Measurements from ENCODE around the gene KRTAP10-1. TPM values are rescaled to one million over a fixed set of nuclear protein-coding genes. Genes with fewer than 3 reads are reported as not detected.
"Not testable (repeated sequence)": the region's sequence is repeated elsewhere in the genome, so short reads cannot be mapped to it uniquely, and the experiment has no call there.

Gene KRTAP10-1
- total RNA-seq, 2 donors from 2014 or later: not detected

DNA sequence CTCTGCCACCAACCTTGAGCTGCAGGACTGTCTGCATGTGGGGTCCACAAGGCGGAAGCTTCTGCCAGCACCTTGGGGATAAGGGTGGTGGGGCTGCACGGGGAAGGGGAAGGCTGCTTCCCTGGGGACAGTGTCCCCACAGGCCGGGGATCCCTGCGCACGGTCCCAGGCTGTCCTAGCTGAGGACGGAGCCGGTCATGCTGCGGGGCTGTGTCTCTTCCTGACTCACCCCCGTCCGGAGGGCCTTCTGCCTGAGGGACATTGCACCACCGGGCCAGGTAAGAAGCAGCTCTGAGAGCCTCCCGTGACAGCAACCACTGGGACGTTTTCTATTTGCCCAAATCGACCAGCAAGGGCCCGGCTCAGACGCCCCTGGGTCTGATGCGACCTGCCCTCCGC is 29.9 kb downstream of the KRTAP10-1 start:
- intact Hi-C loops (cut with DNase I): loop anchor here in 1 of 2 donors (2.0 to 5.0 kb wide), 2 partner anchors 232 to 283 kb away; no protein-coding TSS in a partner anchor

DNA sequence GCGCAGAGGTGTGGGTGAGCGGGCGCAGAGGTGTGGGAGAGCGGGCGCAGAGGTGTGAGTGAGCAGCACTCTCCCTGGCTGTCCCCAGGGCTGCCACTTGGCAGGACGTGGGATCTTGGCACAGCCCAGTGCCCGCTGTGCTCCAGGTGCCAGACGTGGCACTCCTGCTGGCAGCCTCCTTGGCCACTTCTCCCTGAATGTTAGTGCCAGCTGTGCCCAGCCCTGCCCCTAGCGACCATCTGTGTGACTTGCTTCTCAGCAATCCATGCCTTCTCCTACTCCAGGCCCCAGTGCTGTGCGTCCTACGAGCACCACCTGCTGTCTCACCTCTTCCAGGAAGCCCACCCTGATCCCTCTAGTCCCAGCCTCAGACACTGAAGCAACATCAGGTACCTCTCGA is 30.5 kb downstream of the KRTAP10-1 start:
- peak; percentile 76 for DNase-seq
- intact Hi-C loops (cut with DNase I): no loop called here
- peak; percentile 91 to 94 for ATAC-seq

More for the DNA sequence above, 29.9 kb downstream of the KRTAP10-1 start:
- ATAC-seq: no peak
- DNase-seq: no peak

GRCh38 chr21:44508711-44509445 is 31.1 kb downstream of the KRTAP10-1 start:
- no peak for DNase-seq
- intact Hi-C loops (cut with DNase I): no loop called here
- ATAC-seq: no peak

- no peak for ATAC-seq
- no peak for DNase-seq
- intact Hi-C loops (cut with DNase I): no loop called here
These were observed 31.6 kb downstream of the KRTAP10-1 start for GRCh38 chr21:44508426-44508710.

- DNase-seq: no peak
- ATAC-seq: no peak
- intact Hi-C loops (cut with DNase I): no loop called here
These were observed 32.1 kb downstream of the KRTAP10-1 start for GRCh38 chr21:44507673-44508425.

GRCh38 chr21:44506279-44507255 is 33.4 kb downstream of the KRTAP10-1 start:
- DNase-seq (no peak), ATAC-seq (no peak)
- intact Hi-C loops (cut with DNase I): no loop called here

DNA sequence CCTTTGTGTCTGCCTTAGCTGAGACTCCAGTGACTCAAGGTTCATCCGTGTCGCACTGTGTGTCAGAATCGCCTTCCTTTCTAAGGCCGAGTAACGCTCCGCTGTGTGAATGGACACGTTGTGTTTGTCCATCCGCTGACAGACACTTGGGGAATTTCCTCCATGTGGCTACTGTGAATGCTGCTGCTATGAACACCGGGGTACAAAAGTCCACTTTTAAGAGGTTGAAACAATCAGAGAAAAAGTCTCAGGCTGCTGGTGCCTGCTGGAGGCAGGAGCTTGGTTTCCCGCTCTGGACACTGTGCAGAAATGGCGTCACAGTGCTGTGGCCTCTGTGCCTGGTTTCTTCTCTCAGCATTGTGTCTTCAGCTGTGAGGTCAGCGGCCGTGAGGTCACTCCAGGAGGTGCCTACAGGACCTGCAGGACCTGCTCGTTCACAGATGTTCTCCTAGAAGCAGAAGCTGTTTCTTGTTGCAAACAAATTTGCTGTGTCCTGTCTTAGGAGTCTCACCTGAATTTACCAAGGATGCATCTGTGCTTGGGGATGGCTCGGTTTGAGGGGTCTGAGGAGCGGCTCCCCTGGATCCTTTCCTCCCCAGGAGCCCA is 34.2 kb downstream of the KRTAP10-1 start:
- no peak for ATAC-seq
- intact Hi-C loops (cut with DNase I): no loop called here
- no peak for DNase-seq

DNA sequence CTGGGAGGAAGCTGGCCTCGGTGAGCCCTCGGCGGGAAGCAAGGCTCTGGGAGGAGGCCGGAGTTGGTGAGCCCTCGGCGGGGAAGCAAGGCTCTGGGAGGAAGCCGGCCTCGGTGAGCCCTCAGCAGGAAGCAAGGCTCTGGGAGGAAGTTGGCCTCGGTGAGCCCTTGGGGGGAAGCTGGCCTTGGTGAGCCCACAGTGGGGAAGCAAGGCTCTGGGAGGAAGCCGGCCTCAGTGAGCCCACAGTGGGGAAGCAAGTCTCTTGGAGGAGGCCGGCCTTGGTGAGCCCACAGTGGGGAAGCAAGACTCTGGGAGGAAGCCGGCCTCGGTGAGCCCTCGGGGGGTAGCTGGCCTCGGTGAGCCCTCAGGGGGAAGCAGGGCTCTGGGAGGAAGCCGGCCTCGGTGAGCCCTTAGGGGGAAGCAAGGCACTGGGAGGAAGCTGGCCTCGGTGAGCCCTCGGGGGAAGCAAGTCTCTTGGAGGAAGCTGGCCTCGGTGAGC is 36.0 kb downstream of the KRTAP10-1 start:
- DNase-seq (no peak), ATAC-seq (no peak)
- intact Hi-C loops (cut with DNase I): no loop called here

DNA sequence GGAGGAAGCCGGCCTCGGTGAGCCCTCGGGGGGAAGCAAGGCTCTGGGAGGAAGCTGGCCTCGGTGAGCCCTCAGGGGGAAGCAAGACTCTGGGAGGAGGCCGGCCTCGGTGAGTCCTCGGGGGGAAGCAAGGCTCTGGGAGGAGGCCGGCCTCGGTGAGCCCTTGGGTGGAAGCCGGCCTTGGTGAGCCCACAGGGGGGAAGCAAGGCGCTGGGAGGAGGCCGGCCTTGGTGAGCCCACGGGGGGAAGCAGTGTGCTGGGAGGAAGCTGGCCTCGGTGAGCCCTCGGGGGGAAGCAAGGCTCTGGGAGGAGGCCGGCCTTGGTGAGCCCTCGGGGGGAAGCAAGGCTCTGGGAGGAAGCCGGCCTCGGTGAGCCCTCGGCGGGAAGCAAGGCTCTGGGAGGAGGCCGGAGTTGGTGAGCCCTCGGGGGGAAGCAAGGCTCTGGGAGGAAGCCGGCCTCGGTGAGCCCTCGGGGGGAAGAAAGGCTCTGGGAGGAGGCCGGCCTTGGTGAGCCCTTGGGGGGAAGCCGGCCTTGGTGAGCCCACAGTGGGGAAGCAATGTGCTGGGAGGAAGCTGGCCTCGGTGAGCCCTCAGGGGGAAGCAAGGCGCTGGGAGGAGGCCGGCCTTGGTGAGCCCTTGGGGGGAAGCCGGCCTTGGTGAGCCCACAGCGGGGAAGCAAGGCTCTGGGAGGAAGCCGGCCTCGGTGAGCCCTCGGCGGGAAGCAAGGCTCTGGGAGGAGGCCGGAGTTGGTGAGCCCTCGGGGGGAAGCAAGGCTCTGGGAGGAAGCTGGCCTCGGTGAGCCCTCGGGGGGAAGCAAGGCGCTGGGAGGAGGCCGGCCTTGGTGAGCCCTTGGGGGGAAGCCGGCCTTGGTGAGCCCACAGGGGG is 36.7 kb downstream of the KRTAP10-1 start:
- DNase-seq; intact Hi-C loops (cut with DNase I); ATAC-seq: not testable (repeated sequence)

DNA sequence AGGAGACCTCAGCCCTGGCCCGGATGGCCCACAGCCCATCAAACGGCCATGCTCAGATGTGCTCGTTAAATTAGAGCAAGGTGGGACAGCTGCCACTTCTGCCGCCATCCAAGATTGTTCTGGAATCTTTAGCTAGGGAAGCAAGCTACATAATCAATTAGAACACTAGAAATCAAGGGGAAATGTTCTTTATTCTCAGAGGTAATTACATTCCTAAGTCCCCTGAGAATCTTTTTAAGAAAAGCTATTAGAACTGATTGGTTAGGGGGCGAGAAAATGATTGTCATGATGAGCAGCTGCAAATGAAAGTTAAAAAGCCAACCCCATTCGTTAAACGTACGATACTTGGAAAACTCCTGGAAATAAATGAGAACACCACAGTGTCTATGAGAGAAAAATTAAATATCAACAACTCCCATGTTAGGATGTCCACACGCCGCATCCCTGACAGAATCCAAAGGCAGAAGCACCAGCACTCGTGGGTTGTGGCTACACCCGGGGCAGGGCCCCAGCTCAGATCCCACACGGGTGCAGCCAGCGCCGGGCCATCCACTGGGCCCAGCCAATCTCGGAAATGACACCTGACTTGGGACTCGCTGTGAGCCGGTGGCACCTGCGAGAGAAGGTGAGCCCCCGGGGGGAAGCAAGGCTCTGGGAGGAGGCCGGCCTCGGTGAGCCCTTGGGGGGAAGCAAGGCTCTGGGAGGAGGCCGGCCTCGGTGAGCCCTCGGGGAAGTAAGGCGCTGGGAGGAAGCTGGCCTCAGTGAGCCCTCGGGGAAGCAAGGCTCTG is 37.6 kb downstream of the KRTAP10-1 start:
- ATAC-seq (no peak), DNase-seq (no peak)
- intact Hi-C loops (cut with DNase I): no loop called here

DNA sequence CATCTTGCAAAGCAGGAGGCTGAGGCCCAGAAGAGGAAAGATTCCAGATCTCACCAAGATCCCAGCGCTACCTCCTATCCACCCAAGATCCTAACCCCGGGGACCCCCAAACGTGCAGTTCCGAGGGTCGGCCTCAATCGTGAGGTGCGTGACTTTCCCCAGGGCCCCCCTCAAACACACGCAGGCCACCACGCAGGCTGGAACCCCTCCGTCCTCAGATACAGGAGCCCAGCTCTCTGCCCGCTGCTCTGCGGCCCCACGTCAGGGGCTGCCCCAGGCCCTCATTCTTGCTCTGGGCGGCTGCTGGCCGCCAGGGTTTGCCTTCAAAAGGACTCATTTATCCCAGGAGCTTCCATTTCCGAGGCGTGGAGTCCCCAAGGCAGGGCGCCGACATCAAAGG is 39.9 kb downstream of the KRTAP10-1 start:
- DNase-seq (no peak), ATAC-seq (no peak)
- intact Hi-C loops (cut with DNase I): no loop called here

GRCh38 chr21:44499631-44500030 is 40.4 kb downstream of the KRTAP10-1 start:
- DNase-seq: no peak
- ATAC-seq: no peak
- intact Hi-C loops (cut with DNase I): loop anchor here in 1 of 2 donors (10.0 kb wide), 1 partner anchor 65 kb away; no protein-coding TSS in a partner anchor

DNA sequence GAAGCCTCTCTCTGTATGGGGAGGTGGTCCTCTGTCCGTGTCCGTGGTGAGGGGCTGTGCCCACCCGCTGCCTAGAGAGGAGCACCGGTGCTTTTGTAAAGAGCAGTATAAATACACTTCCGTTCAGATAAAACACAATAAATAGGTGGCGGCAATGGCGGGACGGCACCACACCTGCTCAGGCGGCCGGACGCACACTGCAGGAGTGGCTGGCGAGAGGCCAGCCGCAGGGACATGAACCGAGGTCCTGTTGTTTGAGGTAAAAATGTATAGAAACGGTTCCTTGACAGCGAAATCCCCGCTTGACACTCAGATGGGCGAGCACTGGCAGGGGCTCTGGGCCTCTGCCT is 40.8 kb downstream of the KRTAP10-1 start:
- ATAC-seq (no peak), DNase-seq (no peak)
- intact Hi-C loops (cut with DNase I): loop anchor here in 1 of 2 donors (10.0 kb wide), 1 partner anchor 64 kb away; no protein-coding TSS in a partner anchor

DNA sequence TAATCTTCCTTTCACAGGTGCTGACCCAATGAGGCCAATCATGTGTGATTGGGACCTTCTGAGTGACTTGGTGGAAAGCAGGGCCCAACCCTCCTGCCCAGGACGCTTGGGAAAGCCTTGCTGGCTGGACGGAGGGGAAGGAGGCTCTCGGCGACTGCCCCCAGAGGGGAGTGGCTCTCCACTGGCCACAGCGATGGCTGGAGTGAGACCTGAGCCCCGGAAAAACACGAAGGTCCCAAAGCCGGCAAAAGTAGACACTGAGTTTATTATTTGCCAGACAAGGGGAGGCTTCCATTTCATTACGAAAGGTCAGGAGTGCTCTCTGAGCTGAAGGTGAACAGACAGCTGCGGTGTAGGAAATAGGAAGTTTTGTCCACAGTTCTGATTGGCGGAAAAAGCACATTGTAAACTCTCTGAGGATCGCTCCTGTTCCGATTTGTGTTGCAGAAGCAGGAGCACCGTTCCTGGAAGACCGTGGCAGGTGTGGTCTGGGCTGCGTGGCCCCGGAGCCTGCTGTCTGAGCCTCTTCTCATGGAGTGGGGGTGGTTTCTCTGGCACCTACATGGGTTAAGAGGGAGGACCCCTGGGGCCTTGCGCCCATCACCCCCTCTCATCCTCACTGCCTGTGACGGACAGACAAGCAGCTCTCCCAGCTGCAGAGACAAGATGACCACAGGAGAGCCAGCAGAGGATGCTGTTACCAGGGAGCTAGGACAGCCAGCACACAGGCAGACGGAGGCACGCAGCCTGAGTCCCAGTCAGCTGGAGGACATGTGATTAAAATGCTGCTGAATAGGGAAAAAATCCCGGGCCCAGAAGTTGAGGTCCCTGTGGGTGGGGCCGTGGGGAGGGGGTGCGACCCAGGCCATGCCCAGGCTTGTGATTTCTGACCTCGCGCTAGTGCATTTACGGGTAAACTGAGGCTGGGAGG is 41.5 kb downstream of the KRTAP10-1 start:
- DNase-seq (no peak), ATAC-seq (no peak)
- intact Hi-C loops (cut with DNase I): loop anchor here in 1 of 2 donors (10.0 kb wide), 1 partner anchor 64 kb away; no protein-coding TSS in a partner anchor

- peak in 1 of 2 donors; percentile 45 for ATAC-seq
- intact Hi-C loops (cut with DNase I): loop anchor here in 1 of 2 donors (10.0 kb wide), 1 partner anchor 63 kb away; no protein-coding TSS in a partner anchor
- DNase-seq: no peak
These were observed 42.3 kb downstream of the KRTAP10-1 start for GRCh38 chr21:44497703-44498126.

Measured in left cardiac atrium (tissue), 4 donors.